Karpas-422 (cell line): ENCODE measurements around the gene KRTAP15-1. TPM values are rescaled to one million over a fixed set of nuclear protein-coding genes. Genes with fewer than 3 reads are reported as not detected.

Source experiments
- DNase-seq: peaks from one replicate; pipeline ENCODE4 v3.0.0-alpha.2; 2015
- H2AFZ ChIP-seq: fragments of 200-600 bp; sonication (generic); 2 replicates; pipeline ENCODE4 v1.6.1; 2014; ENCODE audit warnings: antibody characterized with exemption, low read length, mixed read lengths
- H3K27ac ChIP-seq: fragments of 200-600 bp; sonication (generic); 2 replicates; pipeline ENCODE4 v1.5.1; 2014; ENCODE audit warnings: mild to moderate bottlenecking, low read length, moderate library complexity
- H3K27me3 ChIP-seq: fragments of 200-600 bp; sonication (generic); 2 replicates; pipeline ENCODE4 v1.6.1; 2014; ENCODE audit warnings: low read length, mixed read lengths
- H3K36me3 ChIP-seq: fragments of 200-600 bp; sonication (generic); 2 replicates; pipeline ENCODE4 v1.6.1; 2014; ENCODE audit warnings: low read length, mixed read lengths; ENCODE audit not compliant: insufficient read depth
- H3K4me1 ChIP-seq: fragments of 200-600 bp; sonication (generic); 2 replicates; pipeline ENCODE4 v1.6.1; 2014; ENCODE audit warnings: mild to moderate bottlenecking, low read length, mixed read lengths
- H3K4me2 ChIP-seq: fragments of 200-600 bp; sonication (generic); 2 replicates; pipeline ENCODE4 v1.6.1; 2014; ENCODE audit warnings: low read length, low read depth, mild to moderate bottlenecking; ENCODE audit not compliant: poor library complexity, severe bottlenecking
- H3K4me3 ChIP-seq: fragments of 200-600 bp; sonication (generic); 2 replicates; pipeline ENCODE4 v1.5.1; 2014; ENCODE audit warnings: mild to moderate bottlenecking, antibody characterized with exemption, low read length, mixed read lengths
- H3K79me2 ChIP-seq: fragments of 200-600 bp; sonication (generic); 2 replicates; pipeline ENCODE4 v1.6.1; 2014; ENCODE audit warnings: mild to moderate bottlenecking, low read length, mixed read lengths
- H3K9ac ChIP-seq: fragments of 200-600 bp; sonication (generic); 2 replicates; pipeline ENCODE4 v1.6.0; 2014; ENCODE audit warnings: low read length
- H3K9me2 ChIP-seq: fragments of 200-600 bp; sonication (generic), shearing (Covaris generic); replicated peaks from 2 replicates; pipeline ENCODE4 v1.6.0; 2014; ENCODE audit warnings: mild to moderate bottlenecking, low read length, moderate library complexity; ENCODE audit not compliant: insufficient read depth
- H3K9me3 ChIP-seq: fragments of 300-700, 200-600 bp; sonication (generic); 2 replicates; pipeline ENCODE4 v1.6.1; 2014; ENCODE audit warnings: low read length, mixed read lengths
- H4K20me1 ChIP-seq: fragments of 200-600 bp; sonication (generic); 2 replicates; pipeline ENCODE4 v1.6.1; 2014; ENCODE audit warnings: mild to moderate bottlenecking, antibody characterized with exemption, low read length, low read depth; ENCODE audit not compliant: insufficient read depth
- total RNA-seq: library from RNA; depleted of rRNA; stranded (reverse); fragments of >200 nt; shearing (Covaris generic); gene quantifications from 2 replicates; pipeline ENCODE4 v1.2.3, GENCODE V29; 2014; ENCODE audit warnings: low replicate concordance

KRTAP15-1 gene
- total RNA-seq, 1 experiment from 2014 or later, result not detected

- Histone ChIP-seq H3K36me3 (no peaks in the 10 kb centered on the region), H4K20me1 (no peaks in the 10 kb centered on the region), H3K9me3 (no peaks in the 10 kb centered on the region), H3K79me2 (no peaks in the 10 kb centered on the region), H3K9me2 (no peaks in the 10 kb centered on the region), H3K27ac (no peak overlapping the region), H3K4me1 (no peaks in the 10 kb centered on the region), H3K4me2 (no peak overlapping the region), H3K27me3 (no peaks in the 10 kb centered on the region), H3K9ac (no peak overlapping the region), H3K4me3 (no peak overlapping the region), H2AFZ (no peak overlapping the region)
- peak; percentile 73 for DNase-seq
These were observed 5.9 kb upstream of the KRTAP15-1 start for GRCh38 chr21:30434033-30434631.

DNA sequence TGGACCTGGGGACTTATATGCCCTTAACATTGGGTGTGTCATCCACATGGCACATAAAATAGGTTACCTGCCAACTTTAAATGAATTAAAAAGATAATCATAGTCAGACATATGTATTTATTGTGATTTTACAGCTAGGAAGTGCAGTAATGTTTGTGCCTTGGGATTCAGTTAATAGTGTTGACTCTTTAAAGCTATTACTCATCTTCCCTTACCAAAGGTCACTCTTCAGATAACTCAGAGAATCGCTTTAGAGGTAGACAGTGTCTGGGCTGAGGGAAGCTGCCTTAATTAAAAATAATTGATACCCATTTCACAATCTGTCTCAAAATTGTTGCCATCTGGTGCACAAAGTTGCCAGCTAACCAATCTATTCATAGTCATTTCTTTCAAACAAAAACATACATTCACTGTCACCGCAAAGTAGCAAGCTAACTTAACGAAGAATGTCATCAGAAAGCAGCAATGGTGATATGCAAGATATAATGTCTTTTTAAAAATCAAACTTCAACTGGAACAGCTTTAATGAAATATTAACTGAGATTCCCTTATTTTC is 3.0 kb upstream of the KRTAP15-1 start:
- no peaks in the 10 kb centered on the region for H3K4me1 ChIP-seq
- H3K9me3 ChIP-seq, result no peaks in the 10 kb centered on the region
- H3K36me3 ChIP-seq, result no peaks in the 10 kb centered on the region
- H3K9me2 ChIP-seq, result no peaks in the 10 kb centered on the region
- no peaks in the 10 kb centered on the region for H4K20me1 ChIP-seq
- no peak overlapping the region for H3K4me3 ChIP-seq
- no peak overlapping the region for H2AFZ ChIP-seq
- H3K79me2 ChIP-seq, result no peaks in the 10 kb centered on the region
- no peak overlapping the region for H3K4me2 ChIP-seq
- no peak for DNase-seq
- H3K9ac ChIP-seq, result no peak overlapping the region
- no peak overlapping the region for H3K27ac ChIP-seq
- H3K27me3 ChIP-seq, result no peaks in the 10 kb centered on the region

GRCh38 chr21:30443226-30443625 is 3.2 kb downstream of the KRTAP15-1 start:
- Histone ChIP-seq H3K4me3 (no peak overlapping the region), H3K9ac (no peak overlapping the region), H3K79me2 (no peaks in the 10 kb centered on the region), H2AFZ (no peak overlapping the region), H4K20me1 (no peaks in the 10 kb centered on the region), H3K27me3 (no peaks in the 10 kb centered on the region), H3K9me3 (no peaks in the 10 kb centered on the region), H3K27ac (no peak overlapping the region), H3K9me2 (no peaks in the 10 kb centered on the region), H3K36me3 (no peaks in the 10 kb centered on the region), H3K4me2 (no peak overlapping the region), H3K4me1 (no peaks in the 10 kb centered on the region)
- DNase-seq, result no peak

DNA sequence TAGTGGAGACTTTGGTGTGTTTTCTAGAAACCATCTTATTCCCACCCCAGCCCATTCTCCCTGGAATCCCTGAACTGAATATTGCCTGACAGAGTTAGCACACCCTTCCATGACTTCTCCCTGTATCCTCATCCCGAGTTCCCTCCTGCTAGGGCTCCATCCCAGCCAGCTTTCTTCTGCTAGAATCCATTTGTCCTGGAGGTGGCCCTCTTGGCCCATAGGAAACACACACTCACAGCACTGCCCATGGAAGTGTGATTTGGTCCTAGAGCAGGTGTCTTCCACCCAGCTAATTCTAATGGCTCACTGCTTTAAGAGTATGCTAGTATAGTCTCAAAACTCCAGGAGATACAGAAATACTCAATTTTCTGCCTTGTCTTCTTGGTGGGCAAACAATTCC is 4.1 kb downstream of the KRTAP15-1 start:
- Histone ChIP-seq H3K9me3 (no peaks in the 10 kb centered on the region), H3K36me3 (no peaks in the 10 kb centered on the region), H3K27ac (no peak overlapping the region), H4K20me1 (no peaks in the 10 kb centered on the region), H3K9me2 (no peaks in the 10 kb centered on the region), H2AFZ (no peak overlapping the region), H3K4me3 (no peak overlapping the region), H3K9ac (no peak overlapping the region), H3K27me3 (no peaks in the 10 kb centered on the region), H3K4me2 (no peak overlapping the region), H3K4me1 (no peaks in the 10 kb centered on the region), H3K79me2 (no peaks in the 10 kb centered on the region)
- no peak for DNase-seq

- Histone ChIP-seq H3K9me2 (no peaks in the 10 kb centered on the region), H3K27me3 (no peaks in the 10 kb centered on the region), H3K4me2 (no peak overlapping the region), H3K9ac (no peak overlapping the region), H3K36me3 (no peaks in the 10 kb centered on the region), H3K79me2 (no peaks in the 10 kb centered on the region), H3K9me3 (no peaks in the 10 kb centered on the region), H2AFZ (no peak overlapping the region), H4K20me1 (no peaks in the 10 kb centered on the region), H3K4me1 (no peaks in the 10 kb centered on the region), H3K27ac (no peak overlapping the region), H3K4me3 (no peak overlapping the region)
- DNase-seq, result no peak
These were observed 7.0 kb downstream of the KRTAP15-1 start for GRCh38 chr21:30447056-30447455.

GRCh38 chr21:30448514-30448913 is 8.4 kb downstream of the KRTAP15-1 start:
- H3K4me3 ChIP-seq, result no peak overlapping the region

DNA sequence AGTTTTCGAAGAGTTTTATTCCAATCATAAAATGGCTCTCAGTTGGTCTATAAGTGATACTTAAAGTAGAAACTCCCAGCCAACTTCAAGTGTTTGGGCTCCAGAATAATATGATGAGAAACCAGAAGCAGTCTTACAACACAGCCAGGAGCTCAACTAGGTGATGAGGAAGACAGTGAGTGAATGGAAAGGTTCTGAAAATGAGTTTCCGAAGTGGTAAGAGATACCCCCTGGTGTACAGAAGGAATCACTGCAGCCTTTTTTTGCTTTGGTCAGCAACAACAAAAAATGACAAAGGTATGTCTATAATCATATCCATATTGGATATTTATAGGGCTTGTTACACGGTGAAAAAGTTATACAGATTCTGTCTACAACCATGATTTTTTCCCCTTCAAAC is 23.6 kb downstream of the KRTAP15-1 start:
- DNase-seq, result peak; percentile 75
- no peak overlapping the region for H3K4me3 ChIP-seq
- no peaks in the 10 kb centered on the region for H4K20me1 ChIP-seq
- no peaks in the 10 kb centered on the region for H3K9me2 ChIP-seq
- H3K4me1 ChIP-seq, result no peaks in the 10 kb centered on the region
- H3K27me3 ChIP-seq, result no peaks in the 10 kb centered on the region
- no peaks in the 10 kb centered on the region for H3K79me2 ChIP-seq
- no peak overlapping the region for H3K4me2 ChIP-seq
- H3K27ac ChIP-seq, result no peak overlapping the region
- no peaks in the 10 kb centered on the region for H3K36me3 ChIP-seq
- no peaks in the 10 kb centered on the region for H3K9me3 ChIP-seq
- H2AFZ ChIP-seq, result no peak overlapping the region
- no peak overlapping the region for H3K9ac ChIP-seq

More at GRCh38 chr21:30448514-30448913, 8.4 kb downstream of the KRTAP15-1 start:
- H3K9ac ChIP-seq, result no peak overlapping the region
- no peaks in the 10 kb centered on the region for H3K9me3 ChIP-seq
- no peak overlapping the region for H3K27ac ChIP-seq
- no peak for DNase-seq
- H3K9me2 ChIP-seq, result no peaks in the 10 kb centered on the region
- H2AFZ ChIP-seq, result no peak overlapping the region
- no peaks in the 10 kb centered on the region for H3K27me3 ChIP-seq
- no peaks in the 10 kb centered on the region for H3K79me2 ChIP-seq
- H3K36me3 ChIP-seq, result no peaks in the 10 kb centered on the region
- no peaks in the 10 kb centered on the region for H4K20me1 ChIP-seq
- H3K4me1 ChIP-seq, result no peaks in the 10 kb centered on the region
- no peak overlapping the region for H3K4me2 ChIP-seq

GRCh38 chr21:30468900-30469714 is 29.0 kb downstream of the KRTAP15-1 start:
- no peak overlapping the region for H3K9ac ChIP-seq

More at GRCh38 chr21:30468900-30469714, 29.0 kb downstream of the KRTAP15-1 start:
- Histone ChIP-seq H2AFZ (no peak overlapping the region), H3K9me3 (no peaks in the 10 kb centered on the region), H3K4me1 (no peaks in the 10 kb centered on the region), H3K27me3 (no peaks in the 10 kb centered on the region), H3K36me3 (no peaks in the 10 kb centered on the region), H3K4me3 (no peak overlapping the region), H4K20me1 (no peaks in the 10 kb centered on the region), H3K27ac (no peak overlapping the region), H3K9me2 (no peaks in the 10 kb centered on the region; the same call in 1 of the 2 replicates), H3K79me2 (no peaks in the 10 kb centered on the region), H3K4me2 (no peak overlapping the region)
- DNase-seq, result no peak
